Immature natural killer cell (primary cell): ENCODE data around the gene PCDHGA1. TPM values are rescaled to one million over a fixed set of nuclear protein-coding genes. Genes with fewer than 3 reads are reported as not detected.

Experiments
- DNase-seq, 3 donors: peaks; one replicate each; pipeline ENCODE4 v3.0.0; 2022; ENCODE audit warnings: mixed read lengths in 1 of 3
- H3K27ac Mint-ChIP-seq, 6 donors: one replicate each; pipeline ENCODE4 v1.8.0; 2020; ENCODE audit warnings: mixed read lengths in 6 of 6, mild to moderate bottlenecking in 5 of 6, inconsistent platforms in 4 of 6, moderate library complexity in 3 of 6
- H3K27me3 Mint-ChIP-seq, 3 donors: one replicate each; pipeline ENCODE4 v1.8.0; 2020 to 2021; ENCODE audit warnings: low read depth in 3 of 3, mild to moderate bottlenecking in 3 of 3, mixed read lengths in 3 of 3, moderate library complexity in 3 of 3, inconsistent platforms in 1 of 3
- H3K36me3 Mint-ChIP-seq, 3 donors: one replicate each; pipeline ENCODE4 v1.8.0; 2020; ENCODE audit warnings: mixed read lengths in 3 of 3, inconsistent platforms in 2 of 3, mild to moderate bottlenecking in 2 of 3
- H3K4me1 Mint-ChIP-seq, 2 donors: one replicate each; pipeline ENCODE4 v1.8.0; 2020; ENCODE audit warnings: inconsistent platforms in 2 of 2, mild to moderate bottlenecking in 2 of 2, mixed read lengths in 2 of 2, moderate library complexity in 1 of 2
- H3K4me3 Mint-ChIP-seq, 5 donors: one replicate each; pipeline ENCODE4 v1.8.0; 2020; ENCODE audit warnings: mild to moderate bottlenecking in 5 of 5, mixed read lengths in 5 of 5, inconsistent platforms in 3 of 5, moderate library complexity in 3 of 5
- H3K9me3 Mint-ChIP-seq, 6 donors: one replicate each; pipeline ENCODE4 v1.8.0; 2020; ENCODE audit warnings: mild to moderate bottlenecking in 6 of 6, mixed read lengths in 6 of 6, inconsistent platforms in 4 of 6, moderate library complexity in 3 of 6
- polyA plus RNA-seq, 3 donors: library from polyadenylated mRNA; unstranded; fragments of 300-500 nt; fragmentation: Illumina TruSeq; gene quantifications; one replicate each; pipeline ENCODE4 v1.2.3, GENCODE V29; 2021

PCDHGA1 gene
- polyA plus RNA-seq, 3 donors from 2014 or later = not detected

DNA sequence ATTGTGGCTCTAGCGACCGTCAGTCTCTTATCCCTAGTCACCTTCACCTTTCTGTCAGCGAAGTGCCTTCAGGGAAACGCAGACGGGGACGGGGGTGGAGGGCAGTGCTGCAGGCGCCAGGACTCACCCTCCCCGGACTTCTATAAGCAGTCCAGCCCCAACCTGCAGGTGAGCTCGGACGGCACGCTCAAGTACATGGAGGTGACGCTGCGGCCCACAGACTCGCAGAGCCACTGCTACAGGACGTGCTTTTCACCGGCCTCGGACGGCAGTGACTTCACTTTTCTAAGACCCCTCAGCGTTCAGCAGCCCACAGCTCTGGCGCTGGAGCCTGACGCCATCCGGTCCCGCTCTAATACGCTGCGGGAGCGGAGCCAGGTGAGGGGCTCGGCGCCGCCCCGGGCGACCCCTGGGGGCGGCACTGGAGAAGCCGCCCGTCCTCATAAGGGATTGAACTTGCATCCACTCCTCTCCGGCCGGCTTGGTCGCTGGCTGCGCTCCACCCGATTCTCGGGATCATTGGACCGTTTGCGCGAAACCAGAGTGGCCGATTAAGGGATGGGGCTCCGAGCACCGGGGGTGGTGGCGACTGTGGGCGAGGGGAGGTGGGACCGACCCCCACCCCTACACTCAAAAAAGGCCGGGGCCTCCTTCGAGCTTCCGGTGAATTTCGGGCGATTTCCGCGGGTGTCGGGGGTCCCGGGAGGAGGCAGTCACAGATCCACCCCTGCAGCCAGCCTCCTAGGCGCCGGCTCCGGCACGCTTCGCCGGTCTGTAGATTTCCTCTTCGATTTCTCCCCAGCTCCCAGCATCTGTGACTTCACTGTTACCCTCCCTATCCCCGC, 161.2 kb downstream of the PCDHGA1 start:
- H3K36me3 Mint-ChIP-seq = peaks cover 4 to 6% (median 6%) of the 10 kb centered on the region in 3 donors
- no peak overlapping the region for H3K27ac Mint-ChIP-seq
- H3K4me3 Mint-ChIP-seq = peak overlapping the region; percentile 59 to 84 (median 80)
- peaks cover 5 to 13% of the 10 kb centered on the region in 2 donors for H3K4me1 Mint-ChIP-seq
- peaks cover 11 to 29% (median 22%) of the 10 kb centered on the region in 3 donors for H3K27me3 Mint-ChIP-seq
- DNase-seq = no peak
- H3K9me3 Mint-ChIP-seq = peaks cover 0 to 6% (median 0%) of the 10 kb centered on the region in 6 donors

DNA sequence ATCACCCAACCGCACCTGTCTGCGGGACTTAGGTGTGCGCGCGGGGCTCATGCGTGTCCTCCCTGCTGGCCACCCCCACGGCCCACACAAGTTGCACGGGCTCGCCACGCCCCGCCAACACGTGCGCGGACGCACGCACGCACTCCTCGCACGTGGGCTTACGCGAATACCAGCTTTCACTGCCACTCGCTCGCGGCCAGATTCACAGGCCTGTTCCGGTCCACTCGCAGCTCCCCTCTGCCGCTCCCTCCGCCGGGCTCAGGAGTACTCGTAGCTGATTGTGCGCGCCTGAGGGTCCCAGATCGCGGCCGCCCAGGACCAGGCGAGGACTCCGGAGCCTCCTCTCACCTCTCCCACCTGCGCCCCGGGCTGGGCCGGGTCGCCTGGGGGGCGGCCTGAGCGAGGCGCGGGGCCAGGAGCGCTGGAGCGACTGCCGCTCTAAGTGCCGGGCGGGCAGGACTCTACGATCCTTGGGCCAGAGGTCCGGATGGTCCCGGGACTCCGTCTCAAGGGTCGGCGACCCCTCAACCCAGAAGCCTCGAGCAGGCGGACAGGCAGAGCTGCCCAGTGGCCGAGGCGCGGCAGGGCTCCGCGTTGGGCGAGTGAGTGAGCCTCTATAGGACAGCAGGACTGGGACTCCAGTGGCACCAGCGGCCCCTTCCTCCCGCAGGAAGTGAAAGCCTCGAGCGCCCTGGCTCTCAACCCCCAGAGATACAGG, 162.0 kb downstream of the PCDHGA1 start:
- Mint-ChIP-seq H3K4me3 (peak overlapping the region; percentile 59 to 84 (median 80)), H3K36me3 (peaks cover 4 to 6% (median 6%) of the 10 kb centered on the region in 3 donors), H3K27ac (no peak overlapping the region), H3K4me1 (peaks cover 5 to 13% of the 10 kb centered on the region in 2 donors), H3K9me3 (peaks cover 0 to 2% (median 0%) of the 10 kb centered on the region in 6 donors), H3K27me3 (peaks cover 11 to 29% (median 20%) of the 10 kb centered on the region in 3 donors)
- DNase-seq = peak in 1 of 3 donors; percentile 27

DNA sequence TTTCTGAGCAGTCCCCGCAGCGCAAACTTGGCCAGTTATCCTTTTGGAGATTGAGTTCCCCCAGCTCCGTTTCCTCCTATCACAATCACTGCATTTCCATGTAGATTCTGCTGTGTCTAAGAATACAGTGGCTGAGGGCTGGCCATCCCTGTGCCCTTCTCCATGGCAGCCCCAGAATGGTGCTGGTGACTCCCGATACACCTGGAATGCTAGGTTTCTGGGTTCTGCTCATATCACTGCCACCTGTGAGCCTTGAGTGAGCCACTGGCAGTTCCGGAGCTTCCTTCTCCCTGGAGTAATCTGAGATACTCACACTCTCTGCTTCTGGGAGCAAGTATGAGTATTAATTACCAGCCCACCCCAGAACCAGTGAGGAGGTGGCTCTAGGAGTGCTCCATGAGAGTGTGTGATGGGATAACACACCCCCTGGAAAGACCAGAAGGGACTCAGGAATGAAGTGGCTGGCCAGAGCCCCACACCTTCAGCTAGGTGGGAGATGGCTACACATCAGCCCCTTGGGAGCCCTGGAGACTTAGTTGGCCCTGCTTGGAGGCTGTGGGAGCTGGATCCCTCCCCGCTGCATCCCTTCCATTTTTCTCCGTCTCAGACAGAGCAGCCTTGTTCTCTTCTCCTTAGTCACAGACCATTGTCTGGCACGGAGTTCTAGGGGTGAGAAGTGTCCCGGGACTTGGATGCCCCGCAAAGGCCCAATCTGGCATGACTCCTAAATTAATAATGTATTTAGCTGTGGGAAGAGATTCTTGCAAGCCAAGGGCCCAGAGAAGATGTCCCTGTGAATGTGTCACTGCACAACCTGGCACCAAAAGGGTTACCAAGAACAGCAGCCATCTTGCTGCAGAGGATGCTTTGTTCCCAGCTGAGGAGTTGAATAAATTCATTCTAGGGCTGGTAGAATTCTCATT, 163.4 kb downstream of the PCDHGA1 start:
- H3K27me3 Mint-ChIP-seq = peaks cover 13 to 24% (median 23%) of the 10 kb centered on the region in 3 donors

DNA sequence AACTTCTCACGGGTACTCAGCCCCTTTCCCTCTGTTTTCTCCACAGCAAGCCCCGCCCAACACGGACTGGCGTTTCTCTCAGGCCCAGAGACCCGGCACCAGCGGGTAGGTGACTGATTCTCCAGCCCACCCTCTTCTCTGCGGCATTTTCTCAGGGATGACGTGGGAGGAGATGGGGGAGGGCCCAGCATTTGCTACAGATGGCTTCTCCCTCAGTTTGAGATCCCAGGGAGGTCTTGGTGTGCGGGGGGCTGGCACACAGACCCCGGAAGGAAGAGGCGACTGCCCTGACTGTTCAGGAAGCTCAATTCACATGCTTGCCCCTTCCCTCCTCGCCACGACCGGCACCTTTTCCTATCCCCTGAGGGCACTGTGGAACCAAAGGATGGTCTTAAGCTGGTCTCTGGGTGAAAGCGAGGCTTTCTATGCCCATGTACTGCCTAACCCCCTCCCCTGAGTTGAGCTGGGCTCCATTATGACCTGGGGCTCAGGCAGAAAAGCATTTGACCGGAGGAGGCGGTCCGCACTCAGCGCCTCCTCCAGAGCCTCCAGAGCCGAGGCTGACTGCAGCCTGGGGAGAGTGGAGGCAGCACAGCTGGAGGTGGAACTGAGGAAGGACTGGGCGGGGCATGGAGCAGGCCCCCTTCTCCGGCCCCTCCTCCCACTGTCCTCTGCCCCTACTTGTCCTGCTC, 164.6 kb downstream of the PCDHGA1 start:
- no peak overlapping the region for H3K27ac Mint-ChIP-seq
- peaks cover 5 to 13% of the 10 kb centered on the region in 2 donors for H3K4me1 Mint-ChIP-seq
- H3K27me3 Mint-ChIP-seq = peaks cover 8 to 27% (median 23%) of the 10 kb centered on the region in 3 donors
- no peak for DNase-seq
- H3K36me3 Mint-ChIP-seq = peaks cover 4 to 6% (median 6%) of the 10 kb centered on the region in 3 donors
- peak overlapping the region in 1 of 5 donors; percentile 29 for H3K4me3 Mint-ChIP-seq
- H3K9me3 Mint-ChIP-seq = peaks cover 0 to 2% (median 0%) of the 10 kb centered on the region in 6 donors

More for the DNA sequence above, 163.4 kb downstream of the PCDHGA1 start:
- Mint-ChIP-seq H3K27ac (no peak overlapping the region), H3K4me1 (peaks cover 5 to 13% of the 10 kb centered on the region in 2 donors), H3K9me3 (peaks cover 0 to 2% (median 0%) of the 10 kb centered on the region in 6 donors), H3K4me3 (peak overlapping the region in 1 of 5 donors; percentile 4), H3K36me3 (peaks cover 4 to 6% (median 6%) of the 10 kb centered on the region in 3 donors)
- no peak for DNase-seq

- no peak for DNase-seq
- H3K4me1 Mint-ChIP-seq = peaks cover 5 to 13% of the 10 kb centered on the region in 2 donors
- H3K36me3 Mint-ChIP-seq = peaks cover 4 to 6% (median 6%) of the 10 kb centered on the region in 3 donors
- H3K27me3 Mint-ChIP-seq = peaks cover 7 to 25% (median 23%) of the 10 kb centered on the region in 3 donors
- H3K9me3 Mint-ChIP-seq = peaks cover 0 to 2% (median 0%) of the 10 kb centered on the region in 6 donors
- peak overlapping the region in 2 of 5 donors; percentile 23 to 29 for H3K4me3 Mint-ChIP-seq
- no peak overlapping the region for H3K27ac Mint-ChIP-seq
Observed at GRCh38 chr5:141495453-141495811, 165.1 kb downstream of the PCDHGA1 start.

- H3K36me3 Mint-ChIP-seq = peaks cover 0 to 6% (median 6%) of the 10 kb centered on the region in 3 donors
- H3K27me3 Mint-ChIP-seq = peaks cover 5 to 23% (median 19%) of the 10 kb centered on the region in 3 donors
- no peaks in the 10 kb centered on the region for H3K9me3 Mint-ChIP-seq
- no peak overlapping the region for H3K4me3 Mint-ChIP-seq
- no peak overlapping the region for H3K27ac Mint-ChIP-seq
- DNase-seq = no peak
- peaks cover 5 to 13% of the 10 kb centered on the region in 2 donors for H3K4me1 Mint-ChIP-seq
Observed at GRCh38 chr5:141496038-141496437, 165.7 kb downstream of the PCDHGA1 start.

- H3K9me3 Mint-ChIP-seq = no peaks in the 10 kb centered on the region
- H3K4me3 Mint-ChIP-seq = no peak overlapping the region
- H3K27ac Mint-ChIP-seq = no peak overlapping the region
- no peak for DNase-seq
- H3K4me1 Mint-ChIP-seq = no peaks in the 10 kb centered on the region
- peaks cover 0 to 3% (median 0%) of the 10 kb centered on the region in 3 donors for H3K36me3 Mint-ChIP-seq
- H3K27me3 Mint-ChIP-seq = peaks cover 5 to 13% (median 10%) of the 10 kb centered on the region in 3 donors
Observed at GRCh38 chr5:141501761-141502160, 171.4 kb downstream of the PCDHGA1 start.

GRCh38 chr5:141503681-141504080, 173.4 kb downstream of the PCDHGA1 start:
- no peak for DNase-seq
- Mint-ChIP-seq H3K27ac (peak overlapping the region in 1 of 6 donors; percentile 17), H3K36me3 (peaks cover 0 to 4% (median 3%) of the 10 kb centered on the region in 3 donors), H3K4me1 (no peaks in the 10 kb centered on the region), H3K4me3 (no peak overlapping the region), H3K27me3 (peaks cover 5 to 11% (median 6%) of the 10 kb centered on the region in 3 donors), H3K9me3 (no peaks in the 10 kb centered on the region)

GRCh38 chr5:141504216-141504615, 173.9 kb downstream of the PCDHGA1 start:
- DNase-seq = no peak
- peaks cover 5 to 11% (median 6%) of the 10 kb centered on the region in 3 donors for H3K27me3 Mint-ChIP-seq
- peaks cover 0 to 4% (median 3%) of the 10 kb centered on the region in 3 donors for H3K36me3 Mint-ChIP-seq
- no peaks in the 10 kb centered on the region for H3K9me3 Mint-ChIP-seq
- H3K27ac Mint-ChIP-seq = peak overlapping the region in 1 of 6 donors; percentile 17
- no peak overlapping the region for H3K4me3 Mint-ChIP-seq
- peaks cover 0 to 3% of the 10 kb centered on the region in 2 donors for H3K4me1 Mint-ChIP-seq

DNA sequence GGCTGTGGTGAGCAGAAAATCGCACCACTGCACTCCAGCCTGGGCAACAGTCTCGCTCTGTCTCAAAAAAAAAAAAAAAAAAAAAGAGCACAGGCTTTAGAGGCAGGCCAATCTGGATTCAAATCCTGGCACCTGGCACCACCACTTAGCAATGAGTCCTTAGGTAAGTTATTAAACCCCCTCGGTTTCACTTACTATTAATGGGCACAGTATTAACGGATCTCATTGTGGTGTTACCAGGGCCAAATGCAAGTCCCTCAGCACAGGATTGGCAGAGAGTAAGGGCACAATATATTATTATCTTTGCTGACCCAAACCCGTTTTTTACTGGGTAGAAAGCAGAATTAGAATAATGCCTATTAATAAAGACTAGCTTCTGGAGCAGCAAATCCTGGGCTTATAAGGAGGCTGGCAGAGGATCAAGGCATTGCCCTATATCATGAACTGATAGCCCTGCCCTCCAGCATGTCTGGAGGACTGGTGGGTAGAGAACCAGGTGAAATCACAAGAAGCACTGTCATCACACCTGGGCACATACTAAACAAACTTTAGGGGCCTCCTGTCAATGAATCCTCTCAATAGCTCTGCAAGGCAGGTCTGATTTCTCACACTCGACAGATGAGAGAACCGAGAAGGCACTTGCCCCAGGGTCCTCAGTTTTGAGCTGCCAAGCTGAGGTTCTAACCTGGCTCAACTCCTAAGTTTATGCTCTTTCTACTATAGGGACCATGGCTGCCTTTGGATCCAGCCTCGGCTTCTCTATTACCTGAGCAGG, 176.3 kb downstream of the PCDHGA1 start:
- DNase-seq = no peak
- Mint-ChIP-seq H3K4me3 (no peak overlapping the region), H3K36me3 (peaks cover 0 to 14% (median 7%) of the 10 kb centered on the region in 3 donors), H3K4me1 (peaks cover under 1 to 4% of the 10 kb centered on the region in 2 donors), H3K9me3 (no peaks in the 10 kb centered on the region), H3K27ac (peak overlapping the region in 1 of 6 donors; percentile 9), H3K27me3 (peaks cover 5 to 11% (median 8%) of the 10 kb centered on the region in 3 donors)

DNA sequence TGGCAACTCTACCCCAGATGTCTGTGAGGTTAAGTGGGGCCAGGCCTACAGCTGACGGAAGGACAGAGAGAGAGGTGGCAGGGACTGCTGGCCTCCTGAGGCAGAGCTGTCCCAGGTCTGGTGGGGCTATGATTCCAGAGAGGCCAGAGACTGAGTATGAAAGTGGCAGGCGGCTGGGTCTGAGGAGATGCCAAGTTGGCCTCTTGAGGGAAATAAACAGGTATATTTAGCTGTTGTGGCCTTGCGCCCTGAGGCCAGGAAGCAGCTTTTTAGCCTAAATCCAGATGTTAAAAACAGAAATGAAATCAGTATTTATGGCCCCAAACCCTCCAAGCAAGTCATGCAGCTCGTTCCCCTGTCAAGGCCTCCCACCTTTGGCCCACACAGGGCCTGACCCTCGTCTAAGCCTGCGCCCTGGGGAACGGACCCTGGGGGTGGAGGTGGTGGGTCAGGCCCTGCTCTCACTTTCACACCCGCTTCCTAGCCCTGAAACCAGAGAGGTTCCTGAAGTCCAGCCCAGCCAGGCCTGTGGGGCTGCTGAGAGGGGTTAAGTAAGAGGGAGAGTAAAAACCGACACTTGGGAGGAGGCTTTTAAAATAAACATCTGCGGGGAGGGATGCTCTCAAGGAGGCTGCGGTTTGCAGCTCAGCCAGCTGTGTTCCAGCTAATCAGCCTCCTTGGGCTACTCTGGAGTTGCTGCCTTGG, 177.2 kb downstream of the PCDHGA1 start:
- DNase-seq = no peak
- no peaks in the 10 kb centered on the region for H3K9me3 Mint-ChIP-seq
- peaks cover 8% of the 10 kb centered on the region in 2 donors for H3K4me1 Mint-ChIP-seq
- no peak overlapping the region for H3K4me3 Mint-ChIP-seq
- H3K36me3 Mint-ChIP-seq = peaks cover 0 to 14% (median 9%) of the 10 kb centered on the region in 3 donors
- peaks cover 5 to 15% (median 11%) of the 10 kb centered on the region in 3 donors for H3K27me3 Mint-ChIP-seq
- peak overlapping the region in 1 of 6 donors; percentile 9 for H3K27ac Mint-ChIP-seq
